Measurements from ENCODE around the gene TANGO6.
"Not testable (repeated sequence)": the region's sequence is repeated elsewhere in the genome, so short reads cannot be mapped to it uniquely, and the experiment has no call there.

Gene TANGO6

DNA sequence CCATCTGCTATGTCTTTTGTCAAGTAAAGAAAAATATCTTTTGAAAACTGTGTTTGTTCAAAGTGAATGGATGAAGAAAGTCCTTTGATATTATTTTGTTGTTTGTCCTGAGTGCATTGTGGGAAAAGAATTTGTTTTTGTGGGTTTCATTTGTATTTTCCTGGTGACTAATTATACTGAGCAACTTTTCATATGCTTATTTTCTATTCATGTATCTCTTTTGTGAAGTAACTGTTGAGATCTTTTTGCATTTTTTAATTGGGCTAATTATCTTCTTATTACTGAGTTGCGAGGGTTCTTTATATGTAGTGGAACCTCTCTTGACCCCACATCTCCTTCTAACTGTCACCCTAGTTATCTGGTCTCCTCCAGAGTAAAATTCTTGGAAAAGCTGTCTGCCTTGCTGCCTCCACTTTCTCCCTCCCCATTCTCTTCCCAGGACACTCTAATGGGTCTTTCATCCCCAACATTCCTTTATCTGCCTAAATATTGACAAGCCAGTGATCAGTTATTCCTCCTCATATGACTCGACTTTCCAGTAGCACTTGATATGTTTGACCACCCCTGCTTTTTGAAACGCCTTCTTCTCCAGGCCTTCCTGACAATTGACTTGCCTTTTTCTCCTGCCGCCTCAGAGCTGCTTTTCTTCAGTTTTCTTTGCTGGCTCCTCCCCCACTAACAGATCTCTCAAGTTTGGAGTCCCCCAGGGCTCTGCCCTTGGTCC, 144.6 kb downstream of the TANGO6 start:
- DNase-seq = no peak
- Mint-ChIP-seq H3K27ac (no peak overlapping the region), H3K36me3 (ENCODE audit: low read depth) (peaks cover 35% of the 10 kb centered on the region), H3K4me3 (no peak overlapping the region), H3K4me1 (ENCODE audit: low read depth) (no peaks in the 10 kb centered on the region), H3K9me3 (no peaks in the 10 kb centered on the region), H3K27me3 (no peaks in the 10 kb centered on the region)

DNA sequence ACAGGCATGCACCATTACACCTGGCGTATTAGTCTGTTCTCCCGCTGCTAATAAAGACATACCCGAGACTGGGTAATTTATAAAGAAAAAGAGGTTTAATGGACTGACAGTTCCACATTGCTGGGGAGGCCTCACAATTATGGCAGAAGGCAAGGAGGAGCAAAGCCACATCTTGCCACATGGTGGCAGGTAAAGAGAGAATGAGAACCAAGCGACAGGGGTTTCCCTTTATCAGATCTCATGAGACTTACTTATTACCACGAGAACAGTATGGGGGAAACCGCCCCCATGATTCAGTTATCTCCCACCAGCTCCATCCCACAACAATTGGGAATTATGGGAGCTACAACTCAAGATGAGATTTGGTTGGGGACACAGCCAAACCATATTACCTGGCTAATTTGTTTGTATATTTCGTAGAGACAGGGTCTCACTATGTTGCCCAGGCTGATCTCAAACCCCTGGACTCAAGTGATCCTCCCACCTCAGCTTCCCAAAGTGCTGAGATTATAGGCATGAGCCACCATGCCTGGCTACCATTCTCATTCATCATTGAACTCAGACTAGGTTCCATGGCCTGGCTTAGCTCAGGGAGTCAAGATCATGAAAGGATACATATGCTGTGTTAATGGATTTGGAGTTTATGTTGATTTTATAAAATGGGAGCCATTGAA, 147.0 kb downstream of the TANGO6 start:
- not testable (repeated sequence) for H3K9me3 Mint-ChIP-seq; DNase-seq; H3K27me3 Mint-ChIP-seq; H3K4me3 Mint-ChIP-seq; H3K27ac Mint-ChIP-seq; H3K4me1 Mint-ChIP-seq (ENCODE audit: low read depth)
- H3K36me3 Mint-ChIP-seq (ENCODE audit: low read depth) = peaks cover 16% of the 10 kb centered on the region

DNA sequence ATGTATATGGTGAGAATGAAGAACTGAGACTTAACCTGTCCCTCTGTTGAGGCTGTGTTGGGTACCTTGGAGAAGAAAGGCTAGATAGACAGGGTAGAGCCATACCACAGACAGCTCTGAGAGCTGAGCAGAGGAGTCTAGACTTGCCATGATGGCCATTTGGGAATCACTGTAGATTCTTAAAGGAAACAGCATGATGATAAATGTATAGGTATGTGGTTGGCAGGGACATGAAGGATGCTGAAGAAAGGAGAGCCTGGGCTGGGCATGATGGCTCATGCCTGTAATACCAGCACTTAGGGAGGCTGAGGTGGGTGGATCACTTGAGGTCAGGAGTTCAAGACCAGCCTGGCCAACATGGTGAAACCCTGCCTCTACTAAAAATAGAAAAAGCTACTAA, 147.7 kb downstream of the TANGO6 start:
- Mint-ChIP-seq H3K4me3 (no peak overlapping the region), H3K4me1 (ENCODE audit: low read depth) (no peaks in the 10 kb centered on the region), H3K36me3 (ENCODE audit: low read depth) (peaks cover 13% of the 10 kb centered on the region), H3K27me3 (no peaks in the 10 kb centered on the region), H3K9me3 (no peaks in the 10 kb centered on the region), H3K27ac (no peak overlapping the region)
- DNase-seq = no peak

DNA sequence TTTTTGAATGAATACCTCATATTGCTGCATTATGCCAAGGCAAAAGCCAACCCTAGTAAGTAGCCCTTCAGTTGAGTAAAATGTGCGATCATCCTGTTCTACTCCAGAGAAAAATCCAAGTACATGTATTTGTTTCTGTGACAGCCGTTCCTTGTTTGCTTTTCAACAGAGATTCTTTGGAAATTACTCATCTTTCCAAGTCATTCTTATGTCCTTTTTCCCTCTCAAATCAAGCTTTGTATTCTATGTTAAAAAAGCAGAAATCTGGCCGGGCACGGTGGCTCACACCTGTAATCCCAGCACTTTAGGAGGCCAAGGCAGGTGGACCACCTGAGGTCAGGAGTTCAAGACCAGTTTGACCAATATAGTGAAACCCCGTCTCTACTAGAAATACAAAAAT, 149.2 kb downstream of the TANGO6 start:
- H3K27ac Mint-ChIP-seq = no peak overlapping the region
- H3K4me1 Mint-ChIP-seq (ENCODE audit: low read depth) = no peaks in the 10 kb centered on the region
- H3K4me3 Mint-ChIP-seq = no peak overlapping the region
- H3K27me3 Mint-ChIP-seq = no peaks in the 10 kb centered on the region
- DNase-seq = no peak
- peaks cover 21% of the 10 kb centered on the region for H3K36me3 Mint-ChIP-seq (ENCODE audit: low read depth)
- H3K9me3 Mint-ChIP-seq = no peaks in the 10 kb centered on the region

DNA sequence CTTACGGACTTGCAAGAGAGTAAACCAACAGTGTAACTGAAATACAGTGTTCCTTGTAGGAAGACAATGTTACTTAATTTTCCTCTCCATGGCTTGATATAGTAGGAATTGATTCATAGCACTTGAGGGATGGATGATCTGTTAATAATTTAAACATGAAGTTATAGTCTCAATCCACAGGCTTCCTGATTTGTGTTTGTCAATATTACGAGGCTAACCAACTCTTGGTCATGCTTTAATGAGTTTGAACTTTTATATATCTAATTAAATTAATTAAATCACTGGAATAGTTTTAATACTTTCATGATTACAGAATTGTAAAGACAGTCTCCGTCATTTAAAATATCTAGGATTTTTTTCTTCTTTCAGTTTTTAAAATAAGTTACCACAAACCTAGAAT, 150.1 kb downstream of the TANGO6 start:
- H3K27ac Mint-ChIP-seq = no peak overlapping the region
- peaks cover 20% of the 10 kb centered on the region for H3K36me3 Mint-ChIP-seq (ENCODE audit: low read depth)
- no peaks in the 10 kb centered on the region for H3K9me3 Mint-ChIP-seq
- H3K27me3 Mint-ChIP-seq = no peaks in the 10 kb centered on the region
- DNase-seq = no peak
- no peaks in the 10 kb centered on the region for H3K4me1 Mint-ChIP-seq (ENCODE audit: low read depth)
- no peak overlapping the region for H3K4me3 Mint-ChIP-seq

DNA sequence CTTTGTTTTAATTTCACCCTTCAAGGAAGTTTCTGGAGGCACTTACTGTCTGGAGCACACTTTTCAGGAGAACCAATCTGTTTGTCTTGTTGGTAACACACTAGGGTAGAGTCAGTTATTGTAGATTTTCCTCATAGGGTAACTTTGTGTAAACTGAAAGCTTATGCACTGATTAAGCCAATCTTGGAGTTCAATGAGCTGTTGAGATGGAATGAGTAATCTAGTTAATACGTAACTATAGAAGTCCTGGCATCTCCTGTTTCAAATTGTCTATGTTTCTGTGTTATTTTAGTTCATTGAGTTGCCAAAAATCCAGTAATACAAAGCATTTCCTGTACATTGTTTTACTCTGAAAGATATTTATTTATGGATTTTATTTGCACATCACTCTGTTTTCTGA, 150.6 kb downstream of the TANGO6 start:
- Mint-ChIP-seq H3K27me3 (no peaks in the 10 kb centered on the region), H3K4me3 (no peak overlapping the region), H3K9me3 (no peaks in the 10 kb centered on the region)

DNA sequence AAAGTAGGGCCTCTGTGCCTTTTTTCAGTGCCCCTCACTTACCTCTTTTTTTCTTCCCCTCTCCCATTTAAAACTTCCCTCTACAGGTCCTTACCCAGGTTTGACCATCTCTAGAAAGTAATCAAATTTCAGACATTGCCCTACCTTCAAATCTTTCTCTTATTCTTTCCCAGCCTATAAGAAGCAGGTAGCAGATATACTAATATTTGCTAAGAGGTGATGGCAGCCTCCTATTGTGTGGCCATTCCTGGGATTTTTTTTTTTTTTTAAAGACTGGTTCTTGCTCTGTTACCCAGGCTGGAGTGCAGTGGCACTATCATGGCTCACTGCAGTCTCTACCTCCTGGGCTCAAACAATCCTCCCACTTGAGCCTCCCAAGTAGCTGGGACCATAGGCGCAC, 151.0 kb downstream of the TANGO6 start:
- H3K27me3 Mint-ChIP-seq = no peaks in the 10 kb centered on the region
- peaks cover 22% of the 10 kb centered on the region for H3K36me3 Mint-ChIP-seq (ENCODE audit: low read depth)
- H3K27ac Mint-ChIP-seq = no peak overlapping the region

More for the DNA sequence above, 150.6 kb downstream of the TANGO6 start:
- DNase-seq = no peak
- H3K4me1 Mint-ChIP-seq (ENCODE audit: low read depth) = no peaks in the 10 kb centered on the region
- no peak overlapping the region for H3K27ac Mint-ChIP-seq
- H3K36me3 Mint-ChIP-seq (ENCODE audit: low read depth) = peaks cover 22% of the 10 kb centered on the region

DNA sequence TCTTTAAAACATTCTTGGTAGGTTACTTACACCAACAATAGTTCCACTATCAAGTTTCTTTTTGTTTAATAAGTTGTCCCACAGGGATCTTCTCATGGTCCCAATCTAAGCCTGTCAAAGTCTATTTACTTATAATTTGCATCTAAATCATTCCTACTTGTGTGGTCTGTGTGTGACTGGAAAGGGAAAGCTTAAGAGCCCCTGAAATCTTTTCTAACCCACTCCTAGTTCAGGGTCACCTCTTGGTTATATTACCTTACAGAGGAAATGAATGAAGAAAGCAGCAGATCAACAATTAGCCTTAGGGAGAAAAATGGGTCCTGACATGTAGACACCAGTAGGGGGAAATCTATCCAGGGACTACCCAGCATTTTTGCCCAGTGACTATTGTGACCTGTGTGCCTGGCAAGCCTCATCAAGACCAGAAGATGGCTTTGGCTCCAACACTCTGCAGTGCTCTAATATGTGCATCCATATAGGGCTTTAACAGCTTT, 151.7 kb downstream of the TANGO6 start:
- no peaks in the 10 kb centered on the region for H3K9me3 Mint-ChIP-seq
- DNase-seq = no peak
- no peak overlapping the region for H3K27ac Mint-ChIP-seq
- peaks cover 20% of the 10 kb centered on the region for H3K36me3 Mint-ChIP-seq (ENCODE audit: low read depth)
- no peaks in the 10 kb centered on the region for H3K27me3 Mint-ChIP-seq
- H3K4me1 Mint-ChIP-seq (ENCODE audit: low read depth) = no peaks in the 10 kb centered on the region
- no peak overlapping the region for H3K4me3 Mint-ChIP-seq

More for the DNA sequence above, 151.0 kb downstream of the TANGO6 start:
- H3K4me1 Mint-ChIP-seq (ENCODE audit: low read depth) = no peaks in the 10 kb centered on the region
- DNase-seq = no peak
- H3K9me3 Mint-ChIP-seq = no peaks in the 10 kb centered on the region
- no peak overlapping the region for H3K4me3 Mint-ChIP-seq

DNA sequence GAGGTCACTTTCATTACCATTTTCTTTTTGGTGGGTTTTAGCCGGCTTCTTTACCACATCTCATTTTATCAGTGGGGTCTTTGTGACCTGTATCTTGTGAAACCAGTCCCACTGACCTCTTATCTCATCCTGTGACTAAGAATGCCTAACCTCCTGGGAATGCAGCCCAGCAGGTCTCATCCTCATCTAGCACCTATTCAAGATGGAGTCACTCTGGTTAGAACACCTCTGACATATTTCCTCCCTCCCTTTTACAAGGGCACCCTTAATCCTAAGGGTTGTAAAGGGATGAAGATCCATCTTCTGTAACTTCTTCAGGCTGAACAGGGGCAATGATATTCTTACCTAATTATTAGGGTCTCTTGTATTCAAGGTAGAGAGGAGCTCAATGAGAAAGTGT, 154.2 kb downstream of the TANGO6 start:
- Mint-ChIP-seq H3K27me3 (no peaks in the 10 kb centered on the region), H3K4me3 (no peak overlapping the region), H3K27ac (no peak overlapping the region), H3K36me3 (ENCODE audit: low read depth) (peaks cover 37% of the 10 kb centered on the region), H3K4me1 (ENCODE audit: low read depth) (no peaks in the 10 kb centered on the region), H3K9me3 (peaks cover 3% of the 10 kb centered on the region)
- no peak for DNase-seq

DNA sequence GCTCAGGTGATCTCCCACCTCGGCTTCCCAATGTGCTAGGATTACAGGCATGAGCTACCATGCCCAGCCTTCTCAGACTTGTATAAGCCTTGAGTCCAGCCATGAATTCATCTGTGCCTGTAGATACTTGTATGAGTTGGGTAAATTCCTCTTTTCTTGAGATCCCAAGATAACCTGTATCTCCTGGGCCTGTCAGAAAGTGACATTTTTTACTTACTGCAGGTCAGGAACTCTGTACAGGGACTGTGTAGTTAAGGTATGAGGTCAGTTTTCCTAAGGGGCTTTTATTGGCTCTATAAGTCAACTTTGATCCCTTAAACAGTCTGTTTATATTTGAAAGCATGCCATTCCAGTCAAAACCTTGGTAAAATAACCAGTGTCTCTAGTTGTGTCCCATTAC, 155.8 kb downstream of the TANGO6 start:
- Mint-ChIP-seq H3K27ac (no peak overlapping the region), H3K4me1 (ENCODE audit: low read depth) (no peaks in the 10 kb centered on the region), H3K9me3 (peaks cover 8% of the 10 kb centered on the region), H3K27me3 (no peaks in the 10 kb centered on the region), H3K36me3 (ENCODE audit: low read depth) (peaks cover 49% of the 10 kb centered on the region), H3K4me3 (no peak overlapping the region)
- DNase-seq = no peak

DNA sequence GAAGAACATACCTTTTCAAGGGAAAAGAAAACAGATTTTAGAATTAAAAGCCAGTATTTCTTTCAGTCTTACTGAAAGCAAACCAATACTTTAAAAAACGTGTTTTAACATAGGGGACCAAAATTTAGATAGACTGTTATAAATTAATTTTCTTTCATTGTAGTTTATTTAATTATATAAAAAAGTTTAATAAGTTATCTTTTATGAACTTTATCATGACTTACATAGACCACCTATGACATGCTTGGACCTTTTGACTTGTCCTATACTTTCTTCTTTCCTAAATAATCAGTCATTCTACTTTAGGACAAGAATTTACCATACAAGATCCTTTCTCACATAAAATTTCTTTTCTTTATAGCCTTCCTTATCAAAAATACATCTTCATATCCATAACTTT, 160.2 kb downstream of the TANGO6 start:
- Mint-ChIP-seq H3K4me3 (no peak overlapping the region), H3K27ac (no peak overlapping the region)

DNA sequence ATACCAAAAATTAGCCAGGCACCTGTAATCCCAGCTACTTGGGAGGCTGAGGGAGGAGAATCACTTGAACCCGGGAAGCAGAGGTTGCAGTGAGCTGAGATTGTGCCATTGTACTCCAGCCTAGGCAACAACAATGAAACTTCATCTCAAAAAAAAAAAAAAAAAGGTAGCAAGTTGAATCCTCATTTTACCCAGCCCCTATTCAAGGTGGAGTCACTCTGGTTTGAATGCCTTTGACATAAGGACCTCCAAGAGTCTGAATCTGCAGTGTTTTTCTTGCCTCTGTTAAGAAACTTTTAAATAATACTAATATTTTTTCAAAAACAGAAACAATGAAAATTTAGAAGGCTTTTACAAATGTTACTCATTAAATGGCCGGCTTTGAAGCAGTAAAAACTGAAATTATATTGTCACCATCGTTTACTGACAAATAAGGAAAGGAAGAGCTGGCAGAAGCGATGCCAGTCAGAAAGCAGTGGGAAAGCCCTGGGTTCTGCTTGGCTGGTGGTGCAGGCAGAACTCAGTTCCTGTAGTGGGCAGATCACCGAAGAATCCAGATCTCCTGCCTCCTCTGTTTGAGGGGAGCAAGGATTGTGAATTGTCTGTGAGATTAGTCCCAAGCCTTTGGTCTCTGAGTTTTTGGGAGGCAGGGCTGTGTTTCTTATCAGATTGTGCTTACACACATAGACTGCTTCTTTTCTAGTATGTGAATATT, 162.5 kb downstream of the TANGO6 start:
- H3K27ac Mint-ChIP-seq = no peak overlapping the region
- H3K4me1 Mint-ChIP-seq (ENCODE audit: low read depth) = no peaks in the 10 kb centered on the region
- peaks cover 56% of the 10 kb centered on the region for H3K36me3 Mint-ChIP-seq (ENCODE audit: low read depth)
- no peak for DNase-seq
- H3K4me3 Mint-ChIP-seq = no peak overlapping the region
- no peaks in the 10 kb centered on the region for H3K27me3 Mint-ChIP-seq
- H3K9me3 Mint-ChIP-seq = peaks cover 8% of the 10 kb centered on the region

More for the DNA sequence above, 160.2 kb downstream of the TANGO6 start:
- peaks cover 48% of the 10 kb centered on the region for H3K36me3 Mint-ChIP-seq (ENCODE audit: low read depth)
- H3K9me3 Mint-ChIP-seq = peaks cover 8% of the 10 kb centered on the region
- no peak for DNase-seq
- no peaks in the 10 kb centered on the region for H3K4me1 Mint-ChIP-seq (ENCODE audit: low read depth)
- no peaks in the 10 kb centered on the region for H3K27me3 Mint-ChIP-seq

DNA sequence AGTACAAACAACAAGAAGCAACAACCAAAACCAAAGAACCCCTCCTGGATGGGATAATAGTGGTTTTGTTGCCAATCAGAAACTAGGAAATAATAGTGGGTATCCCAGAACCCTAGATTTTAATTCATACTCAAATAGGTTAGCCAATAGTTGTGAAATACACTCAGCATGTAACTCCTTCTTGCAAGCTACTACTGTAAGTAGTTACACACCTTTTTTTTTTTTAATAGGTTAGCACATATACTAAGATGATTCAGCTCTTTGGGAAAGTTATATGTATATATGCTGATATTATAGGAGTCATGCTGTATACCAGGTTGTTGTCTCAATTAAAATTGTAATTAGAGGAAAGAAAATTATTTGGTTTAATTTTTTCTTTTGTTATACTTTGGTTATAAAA, 169.6 kb downstream of the TANGO6 start:
- Mint-ChIP-seq H3K4me1 (ENCODE audit: low read depth) (peaks cover 9% of the 10 kb centered on the region), H3K9me3 (no peaks in the 10 kb centered on the region), H3K36me3 (ENCODE audit: low read depth) (peaks cover 52% of the 10 kb centered on the region), H3K27ac (no peak overlapping the region), H3K27me3 (no peaks in the 10 kb centered on the region), H3K4me3 (no peak overlapping the region)
- no peak for DNase-seq

DNA sequence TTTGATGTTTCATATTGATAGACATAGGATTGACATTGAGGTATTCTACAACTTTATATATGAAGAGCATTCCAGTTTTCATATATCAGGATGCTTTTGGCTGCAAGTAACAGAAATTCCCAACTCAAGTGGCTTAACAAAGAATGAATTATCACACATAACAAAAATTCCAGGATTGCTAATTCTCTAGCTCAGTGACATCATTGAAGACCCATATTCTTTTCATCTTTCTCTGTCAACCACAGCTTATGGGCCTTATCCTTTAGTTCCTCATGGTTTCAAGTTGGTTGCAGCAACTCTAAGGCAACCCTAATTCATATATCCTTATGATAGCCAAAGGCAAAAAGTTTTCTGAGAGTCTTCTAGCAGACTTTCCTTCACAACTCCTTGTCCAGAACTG, 170.7 kb downstream of the TANGO6 start:
- Mint-ChIP-seq H3K9me3 (no peaks in the 10 kb centered on the region), H3K4me3 (no peak overlapping the region), H3K4me1 (ENCODE audit: low read depth) (peaks cover 9% of the 10 kb centered on the region), H3K27ac (no peak overlapping the region), H3K27me3 (no peaks in the 10 kb centered on the region), H3K36me3 (ENCODE audit: low read depth) (peaks cover 43% of the 10 kb centered on the region)
- DNase-seq = no peak

DNA sequence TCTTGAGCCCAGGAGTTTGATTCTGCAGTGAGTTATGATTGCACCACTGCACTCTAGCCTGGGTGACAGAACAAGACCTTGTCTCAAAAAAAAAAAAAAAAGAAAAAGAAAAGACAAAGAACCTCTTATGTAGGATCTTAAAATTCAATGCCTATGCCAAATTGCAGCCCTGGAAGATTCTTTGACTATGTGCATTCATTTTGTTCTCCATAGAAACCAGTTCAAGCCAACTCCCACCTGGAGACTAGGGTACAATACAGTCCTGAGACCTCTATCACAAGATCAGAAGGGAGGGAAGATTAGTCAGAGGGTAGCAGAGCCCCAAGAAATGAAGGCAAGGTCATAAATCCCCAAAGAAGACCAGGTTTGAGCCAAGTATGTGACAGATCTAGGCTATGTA, 171.5 kb downstream of the TANGO6 start:
- peak overlapping the region; percentile 30 for H3K27ac Mint-ChIP-seq
- H3K27me3 Mint-ChIP-seq = no peaks in the 10 kb centered on the region
- H3K4me1 Mint-ChIP-seq (ENCODE audit: low read depth) = peaks cover 9% of the 10 kb centered on the region
- no peak for DNase-seq
- H3K4me3 Mint-ChIP-seq = no peak overlapping the region
- H3K9me3 Mint-ChIP-seq = no peaks in the 10 kb centered on the region
- peaks cover 37% of the 10 kb centered on the region for H3K36me3 Mint-ChIP-seq (ENCODE audit: low read depth)
